ENCODE results near the gene THOP1.
A peak's percentile ranks its signal among the peaks of the same experiment; 100 is the strongest.

The THOP1 gene

GRCh38 chr19:2770055-2771013, 15.0 kb upstream of the THOP1 start:
- Histone ChIP-seq H2BK12ac (ENCODE audit: low read length in 2 of 2) (no peak overlapping the region), H2BK15ac (ENCODE audit: low read depth, poor library complexity, severe bottlenecking) (no peak overlapping the region), H2AFZ (ENCODE audit: low read depth, low read length) (no peak overlapping the region), H3K79me1 (replicated peaks; ENCODE audit: low read length, poor library complexity, severe bottlenecking) (peaks cover 36% of the 10 kb centered on the region), H3K9ac (ENCODE audit: low read length) (no peak overlapping the region), H3K9me3 (ENCODE audit: control insufficient read depth, low read length) (no peaks in the 10 kb centered on the region), H2BK5ac (ENCODE audit: low read depth, low read length, poor library complexity, severe bottlenecking) (no peak overlapping the region), H3K4me2 (ENCODE audit: low read length, poor library complexity, severe bottlenecking) (no peak overlapping the region), H2BK120ac (ENCODE audit: low read depth, low read length) (no peak overlapping the region), H3K4me1 (ENCODE audit: control insufficient read depth, insufficient read depth, low read depth, low read length) (peaks cover 11% of the 10 kb centered on the region), H4K91ac (ENCODE audit: low read length) (no peak overlapping the region), H3K27ac (ENCODE audit: low read length, poor library complexity, severe bottlenecking) (no peak overlapping the region), H4K8ac (ENCODE audit: low read length) (no peak overlapping the region), H3K36me3 (ENCODE audit: control insufficient read depth in 1 of 2, insufficient read depth in 2 of 2, low read depth in 1 of 2, low read length in 2 of 2) (peaks cover 26 to 79% of the 10 kb centered on the region in 2 experiments), H3K4me3 (ENCODE audit: insufficient read depth in 1 of 2, low read depth in 1 of 2, low read length in 2 of 2) (no peak overlapping the region), H2AK5ac (ENCODE audit: low read length, severe bottlenecking) (no peak overlapping the region), H3K14ac (ENCODE audit: low read length in 2 of 2) (no peak overlapping the region), H3K18ac (ENCODE audit: low read depth in 1 of 2, low read length in 2 of 2) (no peak overlapping the region), H3K27me3 (ENCODE audit: control insufficient read depth in 1 of 2, insufficient read depth in 1 of 2, low read length in 2 of 2) (no peaks in the 10 kb centered on the region), H3K23ac (ENCODE audit: low read length in 2 of 2) (no peak overlapping the region), H3K4ac (ENCODE audit: low read depth in 1 of 2, low read length in 2 of 2) (no peak overlapping the region)
- no peak for DNase-seq
- WGBS: 95% methylated on average over 40 of the region's 40 CpGs

DNA sequence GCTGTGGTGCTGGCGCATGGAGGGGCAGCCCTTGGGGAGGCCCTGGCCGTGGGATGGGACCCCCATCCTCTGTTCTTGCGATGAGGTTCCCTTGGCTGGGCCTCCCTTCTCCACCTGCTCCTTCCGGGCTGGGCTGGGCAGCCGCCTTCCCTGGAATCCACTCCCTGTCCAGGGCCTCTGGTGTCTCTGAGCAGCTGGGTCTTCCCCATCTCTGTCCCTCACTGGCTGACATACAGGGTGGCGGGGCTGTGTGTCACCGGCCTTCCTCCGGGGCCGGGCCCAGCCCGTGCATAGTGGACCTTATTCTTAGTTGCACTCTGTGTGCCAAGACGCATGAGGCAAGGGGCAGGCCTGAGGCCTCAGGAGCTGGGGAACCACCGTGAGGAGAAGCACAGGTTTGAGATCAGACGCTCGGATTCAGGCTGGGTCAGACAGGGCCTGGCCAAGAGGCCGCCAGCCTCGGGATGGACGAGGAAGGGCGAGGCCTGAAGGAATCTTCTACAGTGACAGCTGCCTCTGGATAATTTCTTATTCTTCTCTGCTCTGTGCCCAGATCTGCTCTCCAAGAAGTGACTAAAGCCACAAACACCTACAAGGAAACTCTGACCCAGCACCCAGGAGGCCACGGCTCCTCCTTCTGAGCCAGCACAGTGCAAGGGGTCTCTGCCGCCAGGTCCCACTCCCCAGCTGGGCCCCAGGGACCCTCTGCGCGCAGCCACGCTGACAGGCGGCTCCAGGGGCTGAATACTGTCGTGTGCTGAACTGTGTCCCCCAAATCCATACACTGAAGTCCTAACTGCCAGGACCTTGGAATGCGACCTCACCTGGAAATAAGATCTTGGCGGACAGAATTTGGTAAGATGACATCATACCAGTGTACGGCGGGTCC, 13.3 kb upstream of the THOP1 start:
- Histone ChIP-seq H4K8ac (ENCODE audit: low read length) (no peak overlapping the region), H3K18ac (ENCODE audit: low read depth in 1 of 2, low read length in 2 of 2) (no peak overlapping the region), H3K14ac (ENCODE audit: low read length in 2 of 2) (no peak overlapping the region), H2AFZ (ENCODE audit: low read depth, low read length) (no peak overlapping the region), H3K9ac (ENCODE audit: low read length) (peak overlapping the region; percentile 19), H3K23ac (ENCODE audit: low read length in 2 of 2) (no peak overlapping the region), H2BK15ac (ENCODE audit: low read depth, poor library complexity, severe bottlenecking) (no peak overlapping the region), H2AK5ac (ENCODE audit: low read length, severe bottlenecking) (no peak overlapping the region), H3K4me2 (ENCODE audit: low read length, poor library complexity, severe bottlenecking) (no peak overlapping the region), H2BK120ac (ENCODE audit: low read depth, low read length) (no peak overlapping the region), H3K27ac (ENCODE audit: low read length, poor library complexity, severe bottlenecking) (no peak overlapping the region), H2BK12ac (ENCODE audit: low read length in 2 of 2) (no peak overlapping the region), H3K4ac (ENCODE audit: low read depth in 1 of 2, low read length in 2 of 2) (no peak overlapping the region), H3K4me1 (ENCODE audit: control insufficient read depth, insufficient read depth, low read depth, low read length) (peaks cover 17% of the 10 kb centered on the region), H3K36me3 (ENCODE audit: control insufficient read depth in 1 of 2, insufficient read depth in 2 of 2, low read depth in 1 of 2, low read length in 2 of 2) (peaks cover 11 to 70% of the 10 kb centered on the region in 2 experiments), H3K79me1 (replicated peaks; ENCODE audit: low read length, poor library complexity, severe bottlenecking) (peaks cover 27% of the 10 kb centered on the region), H4K91ac (ENCODE audit: low read length) (no peak overlapping the region), H3K9me3 (ENCODE audit: control insufficient read depth, low read length) (no peaks in the 10 kb centered on the region), H3K27me3 (ENCODE audit: control insufficient read depth in 1 of 2, insufficient read depth in 1 of 2, low read length in 2 of 2) (no peaks in the 10 kb centered on the region), H3K4me3 (ENCODE audit: insufficient read depth in 1 of 2, low read depth in 1 of 2, low read length in 2 of 2) (no peak overlapping the region), H2BK5ac (ENCODE audit: low read depth, low read length, poor library complexity, severe bottlenecking) (no peak overlapping the region)
- 95% methylated on average over 29 of the region's 29 CpGs for whole genome bisulfite sequencing
- DNase-seq: no peak

DNA sequence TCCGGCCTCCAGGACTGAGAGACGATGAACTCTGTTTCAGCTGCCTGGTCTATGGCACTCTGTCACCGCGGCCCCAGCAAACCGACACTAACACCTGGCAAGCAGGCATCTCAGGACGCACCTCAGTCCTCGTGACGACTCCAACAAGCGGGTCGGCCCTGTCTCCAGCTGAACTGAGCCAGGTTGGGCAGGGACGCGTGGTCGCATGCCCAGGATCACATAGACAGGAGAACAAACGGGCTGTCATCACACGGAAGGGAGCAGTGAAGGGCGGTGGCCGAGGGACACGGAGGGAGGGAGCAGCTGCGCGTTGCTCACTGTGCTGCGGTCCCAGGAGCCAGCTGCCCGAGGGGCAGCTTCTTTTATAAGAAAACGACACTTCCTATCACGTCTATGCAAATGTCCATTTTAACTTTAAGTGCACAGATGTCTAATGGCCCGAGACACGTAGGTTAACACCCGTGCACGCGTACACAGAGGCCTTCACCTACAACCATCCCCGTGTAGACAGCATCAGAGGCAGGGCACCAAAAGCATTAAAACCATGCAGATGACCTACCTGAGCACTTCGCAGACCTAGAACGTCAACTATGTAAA, 11.1 kb upstream of the THOP1 start:
- DNase-seq: no peak
- Histone ChIP-seq H2AK5ac (ENCODE audit: low read length, severe bottlenecking) (no peak overlapping the region), H2AFZ (ENCODE audit: low read depth, low read length) (no peak overlapping the region), H3K27ac (ENCODE audit: low read length, poor library complexity, severe bottlenecking) (no peak overlapping the region), H3K4me1 (ENCODE audit: control insufficient read depth, insufficient read depth, low read depth, low read length) (peaks cover 19% of the 10 kb centered on the region), H3K18ac (ENCODE audit: low read depth in 1 of 2, low read length in 2 of 2) (no peak overlapping the region), H3K4me2 (ENCODE audit: low read length, poor library complexity, severe bottlenecking) (no peak overlapping the region), H3K36me3 (ENCODE audit: control insufficient read depth in 1 of 2, insufficient read depth in 2 of 2, low read depth in 1 of 2, low read length in 2 of 2) (peaks cover 4 to 68% of the 10 kb centered on the region in 2 experiments), H3K14ac (ENCODE audit: low read length in 2 of 2) (no peak overlapping the region), H2BK15ac (ENCODE audit: low read depth, poor library complexity, severe bottlenecking) (no peak overlapping the region), H3K79me1 (replicated peaks; ENCODE audit: low read length, poor library complexity, severe bottlenecking) (peaks cover 6% of the 10 kb centered on the region), H4K91ac (ENCODE audit: low read length) (peak overlapping the region; percentile 65), H3K9me3 (ENCODE audit: control insufficient read depth, low read length) (no peaks in the 10 kb centered on the region), H2BK5ac (ENCODE audit: low read depth, low read length, poor library complexity, severe bottlenecking) (no peak overlapping the region), H2BK12ac (ENCODE audit: low read length in 2 of 2) (no peak overlapping the region), H2BK120ac (ENCODE audit: low read depth, low read length) (no peak overlapping the region), H3K23ac (ENCODE audit: low read length in 2 of 2) (no peak overlapping the region), H3K4me3 (ENCODE audit: insufficient read depth in 1 of 2, low read depth in 1 of 2, low read length in 2 of 2) (no peak overlapping the region), H3K9ac (ENCODE audit: low read length) (no peak overlapping the region), H3K4ac (ENCODE audit: low read depth in 1 of 2, low read length in 2 of 2) (no peak overlapping the region), H4K8ac (ENCODE audit: low read length) (peak overlapping the region; percentile 16), H3K27me3 (ENCODE audit: control insufficient read depth in 1 of 2, insufficient read depth in 1 of 2, low read length in 2 of 2) (no peaks in the 10 kb centered on the region)
- 94% methylated on average over 32 of the region's 32 CpGs for WGBS
